Smooth muscle cell (in vitro differentiated cells): ENCODE data around the gene ADAT3. TPM values are rescaled to one million over a fixed set of nuclear protein-coding genes. Genes with fewer than 3 reads are reported as not detected.
A peak's percentile ranks its signal among the peaks of the same experiment; 100 is the strongest.

Experiments
- DNase-seq: peaks from one replicate; lab custom pipeline; 2025; ENCODE audit not compliant: unreplicated experiment; lab: John Stamatoyannopoulos, UW
- H2AFZ ChIP-seq: fragments of 200-600 bp; sonication (generic); 2 replicates; pipeline ENCODE4 v1.6.0; 2016; ENCODE audit warnings: antibody characterized with exemption, low read depth, mild to moderate bottlenecking
- H3F3A ChIP-seq: fragments of 200-600 bp; sonication (generic); 2 replicates; pipeline ENCODE4 v1.6.0; 2017; ENCODE audit warnings: antibody characterized with exemption, low read depth
- H3K27ac ChIP-seq: fragments of 200-600 bp; sonication (generic); 2 replicates; pipeline ENCODE4 v1.5.1; 2016; ENCODE audit warnings: low read depth, mild to moderate bottlenecking
- H3K27me3 ChIP-seq: fragments of 200-600 bp; sonication (generic); 2 replicates; pipeline ENCODE4 v1.6.1; 2016; ENCODE audit warnings: low read depth, mild to moderate bottlenecking
- H3K36me3 ChIP-seq: fragments of 200-600 bp; sonication (generic); 2 replicates; pipeline ENCODE4 v1.5.1; 2016; ENCODE audit warnings: low read depth
- H3K4me1 ChIP-seq: fragments of 200-600 bp; sonication (generic); 2 replicates; pipeline ENCODE4 v1.5.1; 2016; ENCODE audit warnings: low read depth
- H3K4me2 ChIP-seq: fragments of 200-600 bp; sonication (generic); 2 replicates; pipeline ENCODE4 v1.6.0; 2016; ENCODE audit warnings: mild to moderate bottlenecking
- H3K4me3 ChIP-seq: fragments of 200-600 bp; sonication (generic); 2 replicates; pipeline ENCODE4 v1.5.1; 2016; ENCODE audit warnings: mild to moderate bottlenecking
- H3K79me2 ChIP-seq: fragments of 200-600 bp; sonication (generic); 2 replicates; pipeline ENCODE4 v1.6.0; 2016; ENCODE audit warnings: low read depth, mild to moderate bottlenecking
- H3K9ac ChIP-seq: fragments of 200-600 bp; sonication (generic); 2 replicates; pipeline ENCODE4 v1.6.0; 2016; ENCODE audit warnings: low read depth
- H3K9me3 ChIP-seq: fragments of 200-600 bp; sonication (generic); replicated peaks from 2 replicates; pipeline ENCODE4 v1.5.1; 2016; ENCODE audit warnings: low read depth
- H4K20me1 ChIP-seq: fragments of 200-600 bp; sonication (generic); 2 replicates; pipeline ENCODE4 v1.6.0; 2016; ENCODE audit warnings: low read depth
- WGBS: methylation state at CpG from one replicate; pipeline ENCODE4 v1.1.7; 2016; ENCODE audit warnings: low lambda C conversion rate; 5-methylcytosine and 5-hydroxymethylcytosine counted together
- polyA plus RNA-seq: library from polyadenylated mRNA; unstranded; fragments of >200 nt; fragmentation: Nextera tagmentation; extraction: Ambion mirVana; gene quantifications from 2 replicates; pipeline ENCODE4 v1.2.1, GENCODE V29; 2016
- total RNA-seq: library from RNA; depleted of rRNA; stranded (reverse); fragments of >200 nt; gene quantifications from 2 replicates; pipeline ENCODE4 v1.2.3, GENCODE V29; 2014
- TF ChIP-seq, protein P1 (sequence below): fragments of 200-600 bp; sonication (generic); IDR thresholded peaks from 2 replicates; pipeline ENCODE4 v1.5.1; 2017; ENCODE audit warnings: borderline replicate concordance, mild to moderate bottlenecking, antibody characterized with exemption; ENCODE audit not compliant: insufficient read depth, poor library complexity, severe bottlenecking

The ADAT3 gene
- total and polyA plus RNA-seq, 2 experiments from 2014 or later: 0.58 to 2.0 TPM

DNA sequence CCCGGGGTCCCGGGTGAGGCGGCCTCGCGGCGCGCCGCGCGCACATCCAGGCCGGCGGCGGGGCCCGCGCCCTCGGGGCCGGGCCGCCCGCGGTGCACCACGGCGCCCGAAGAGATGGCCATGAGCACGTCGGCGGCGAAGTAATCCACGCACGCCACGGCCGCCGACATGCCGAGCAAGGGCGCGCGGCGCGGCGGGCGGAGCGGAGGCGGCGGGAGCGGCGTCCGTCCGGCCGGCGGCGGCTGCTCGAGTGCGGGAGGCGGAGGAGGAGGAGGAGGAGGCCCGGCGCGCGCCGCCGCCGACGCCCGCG is 41.9 kb upstream of the ADAT3 start, which contains the start of gene KLF16:
Gene KLF16, minus strand, starts transcription at position 252 of the 310 bp plus-strand sequence. Its CDS starts 82 bp downstream, at position 170.
- peaks cover 31% of the 10 kb centered on the region for H3K4me1 ChIP-seq
- TF ChIP-seq, protein P1, sequence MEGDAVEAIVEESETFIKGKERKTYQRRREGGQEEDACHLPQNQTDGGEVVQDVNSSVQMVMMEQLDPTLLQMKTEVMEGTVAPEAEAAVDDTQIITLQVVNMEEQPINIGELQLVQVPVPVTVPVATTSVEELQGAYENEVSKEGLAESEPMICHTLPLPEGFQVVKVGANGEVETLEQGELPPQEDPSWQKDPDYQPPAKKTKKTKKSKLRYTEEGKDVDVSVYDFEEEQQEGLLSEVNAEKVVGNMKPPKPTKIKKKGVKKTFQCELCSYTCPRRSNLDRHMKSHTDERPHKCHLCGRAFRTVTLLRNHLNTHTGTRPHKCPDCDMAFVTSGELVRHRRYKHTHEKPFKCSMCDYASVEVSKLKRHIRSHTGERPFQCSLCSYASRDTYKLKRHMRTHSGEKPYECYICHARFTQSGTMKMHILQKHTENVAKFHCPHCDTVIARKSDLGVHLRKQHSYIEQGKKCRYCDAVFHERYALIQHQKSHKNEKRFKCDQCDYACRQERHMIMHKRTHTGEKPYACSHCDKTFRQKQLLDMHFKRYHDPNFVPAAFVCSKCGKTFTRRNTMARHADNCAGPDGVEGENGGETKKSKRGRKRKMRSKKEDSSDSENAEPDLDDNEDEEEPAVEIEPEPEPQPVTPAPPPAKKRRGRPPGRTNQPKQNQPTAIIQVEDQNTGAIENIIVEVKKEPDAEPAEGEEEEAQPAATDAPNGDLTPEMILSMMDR: no peak
- H3K9me3 ChIP-seq: no peaks in the 10 kb centered on the region
- H3K9ac ChIP-seq: peak within 1 kb of the TSS; percentile 62
- WGBS: 2% methylated on average over 9 of the region's 63 CpGs
- H3K4me2 ChIP-seq: peak within 1 kb of the TSS; percentile 100
- H2AFZ ChIP-seq: peak within 1 kb of the TSS; percentile 22
- H3F3A ChIP-seq: no peaks in the 10 kb centered on the region
- H4K20me1 ChIP-seq: peaks cover 43% of the 10 kb centered on the region
- peak within 1 kb of the TSS; percentile 45 for H3K27ac ChIP-seq
- H3K36me3 ChIP-seq: no peaks in the 10 kb centered on the region
- H3K27me3 ChIP-seq: no peaks in the 10 kb centered on the region
- peak within 1 kb of the TSS; percentile 80 for H3K4me3 ChIP-seq
- no peak for DNase-seq
- H3K79me2 ChIP-seq: peaks cover 43% of the 10 kb centered on the region

DNA sequence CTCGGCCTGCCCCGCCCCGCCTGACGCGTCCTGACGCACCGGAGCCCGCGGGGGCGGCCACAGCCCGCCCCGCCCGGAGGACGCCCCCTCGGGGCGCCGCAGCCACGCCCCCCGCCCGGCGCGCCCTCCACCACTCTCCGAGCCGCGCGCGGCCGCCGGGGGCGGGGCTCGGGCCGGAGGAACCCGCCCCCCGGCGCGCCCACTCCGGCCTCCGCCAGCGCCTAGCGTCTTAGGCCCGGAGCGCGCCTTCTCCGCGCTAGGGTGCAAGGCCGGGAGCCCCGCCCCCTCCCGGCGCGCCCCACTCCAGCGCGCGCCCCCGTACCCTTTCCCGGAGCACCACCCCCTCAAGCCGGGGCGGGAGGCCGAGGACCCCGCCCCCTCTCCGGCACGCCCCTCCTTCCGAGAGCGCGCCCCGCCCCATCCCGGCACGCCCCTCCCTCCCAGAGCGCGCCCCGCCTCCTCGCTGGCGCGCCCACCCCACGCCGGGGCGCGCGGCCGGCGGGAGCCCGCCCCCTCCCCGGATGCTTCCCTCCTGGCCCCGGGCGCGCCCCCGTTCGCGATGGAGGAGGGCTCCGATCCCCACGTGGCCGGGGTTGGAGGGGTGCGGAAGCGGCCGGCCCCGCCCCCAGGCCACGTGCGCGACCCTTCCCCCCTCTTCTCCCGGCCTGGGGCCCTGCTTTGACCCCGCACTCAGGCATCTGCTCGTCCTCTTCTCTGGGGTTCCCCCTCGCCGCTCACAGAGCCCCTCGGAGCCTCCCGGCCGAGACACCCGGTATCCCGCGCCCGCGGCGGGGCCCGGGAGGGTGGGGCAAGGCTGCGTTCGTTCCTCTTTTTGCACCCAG is 41.3 kb upstream of the ADAT3 start:
- Histone ChIP-seq H3K36me3 (no peaks in the 10 kb centered on the region), H3F3A (no peaks in the 10 kb centered on the region), H3K27ac (peak overlapping the region; percentile 45), H3K4me2 (peak overlapping the region; percentile 93), H3K4me1 (peaks cover 29% of the 10 kb centered on the region), H3K9me3 (no peaks in the 10 kb centered on the region), H3K27me3 (no peaks in the 10 kb centered on the region), H3K79me2 (peaks cover 37% of the 10 kb centered on the region), H4K20me1 (peaks cover 39% of the 10 kb centered on the region), H3K4me3 (peak overlapping the region; percentile 73), H2AFZ (peak overlapping the region; percentile 22), H3K9ac (peak overlapping the region; percentile 31)
- TF ChIP-seq, protein P1: no peak
- DNase-seq: peak; percentile 89
- 0% methylated on average over 13 of the region's 115 CpGs for WGBS

DNA sequence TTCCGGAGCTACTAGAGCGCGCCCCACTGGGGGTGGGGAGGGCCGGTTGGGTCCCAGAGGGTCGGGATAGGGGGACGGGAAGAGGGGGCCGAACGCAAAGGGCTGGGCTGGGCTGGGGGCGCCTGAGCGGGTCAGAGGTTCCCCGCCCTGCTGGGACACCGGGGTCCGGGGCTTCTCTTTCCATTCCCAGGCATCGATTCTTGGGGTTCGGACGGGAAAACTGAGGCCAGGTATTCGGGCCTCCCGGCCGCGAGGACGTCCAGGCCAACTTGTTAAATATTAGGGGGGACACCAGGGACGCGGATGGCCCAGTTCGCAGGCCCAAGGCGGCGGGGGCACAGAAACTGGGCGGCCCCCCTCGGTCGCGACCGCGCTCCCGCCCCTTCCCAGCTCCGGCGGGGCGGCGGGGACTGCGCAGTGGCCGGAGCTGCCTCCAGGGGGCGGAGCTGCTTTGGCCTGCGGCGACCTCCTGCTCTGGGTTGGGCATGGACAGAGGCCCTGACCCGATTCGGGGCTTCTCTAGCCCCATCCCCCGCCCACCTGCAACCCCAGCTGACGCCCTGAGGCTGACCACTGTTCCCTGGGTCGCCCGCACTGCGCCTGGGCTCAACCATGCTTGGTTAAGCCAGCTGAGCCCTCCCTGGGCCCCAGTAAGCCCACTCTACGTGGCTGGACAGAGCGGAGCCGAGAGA is 40.6 kb upstream of the ADAT3 start:
- H3K36me3 ChIP-seq: no peaks in the 10 kb centered on the region
- peak overlapping the region; percentile 93 for H3K4me2 ChIP-seq
- 6% methylated on average over 38 of the region's 52 CpGs for WGBS
- H3K4me3 ChIP-seq: peak overlapping the region; percentile 73
- peaks cover 29% of the 10 kb centered on the region for H3K79me2 ChIP-seq
- TF ChIP-seq, protein P1: peak; percentile 68
- H3K9ac ChIP-seq: peak overlapping the region; percentile 31
- peaks cover 21% of the 10 kb centered on the region for H3K4me1 ChIP-seq
- H3K27me3 ChIP-seq: no peaks in the 10 kb centered on the region
- peak; percentile 52 for DNase-seq
- H4K20me1 ChIP-seq: peaks cover 34% of the 10 kb centered on the region
- H3K9me3 ChIP-seq: no peaks in the 10 kb centered on the region
- H3F3A ChIP-seq: no peaks in the 10 kb centered on the region
- H2AFZ ChIP-seq: peak overlapping the region; percentile 22
- H3K27ac ChIP-seq: peak overlapping the region; percentile 45
